PC-9 (cell line): ENCODE data around the gene TRMT5.

Experiments
- CTCF ChIP-seq: fragments of 200-600 bp; sonication (generic); conservative IDR thresholded peaks from 2 replicates; pipeline ENCODE4 v1.6.1; 2017; ENCODE audit warnings: mixed run types, antibody characterized with exemption, mild to moderate bottlenecking, moderate library complexity
- EZH2 ChIP-seq: fragments of 200-600 bp; sonication (generic); IDR thresholded peaks from 2 replicates; pipeline ENCODE4 v1.8.0; 2017; ENCODE audit warnings: antibody characterized with exemption, low read depth

GRCh38 chr14:60984196-60984595 lies 3.3 kb upstream of the TRMT5 start:
- TF ChIP-seq CTCF (no peak), EZH2 (no peak)
